Measurements from ENCODE around the gene NCK2. TPM values are rescaled to one million over a fixed set of nuclear protein-coding genes. Genes with fewer than 3 reads are reported as not detected.
A peak's percentile ranks its signal among the peaks of the same experiment; 100 is the strongest.

The NCK2 gene
- total RNA-seq, 4 donors from 2014 or later = 14.7 to 47.5 (median 29.3) TPM

GRCh38 chr2:105909215-105909614, 164.5 kb downstream of the NCK2 start:
- Histone ChIP-seq H3K9me3 (no peaks in the 10 kb centered on the region), H3K36me3 (no peaks in the 10 kb centered on the region), H3K4me1 (peaks cover 0 to 6% of the 10 kb centered on the region in 2 donors), H3K27ac (peak overlapping the region in 1 of 2 donors; percentile 57), H3K4me3 (no peak overlapping the region), H3K27me3 (no peaks in the 10 kb centered on the region)
- no peak for TF ChIP-seq CTCF (IDR thresholded peaks at IDR 0.05)
- no peak for TF ChIP-seq POLR2A (IDR thresholded peaks at IDR 0.05)
- DNase-seq = no peak
- intact Hi-C loops (cut with DNase I; ENCODE audit: low total_unique reads) = no loop called here

GRCh38 chr2:105910497-105911238, 166.0 kb downstream of the NCK2 start:
- H3K27ac ChIP-seq = no peak overlapping the region
- TF ChIP-seq CTCF (IDR thresholded peaks at IDR 0.05) = no peak
- TF ChIP-seq POLR2A (IDR thresholded peaks at IDR 0.05) = no peak
- H3K9me3 ChIP-seq = peaks cover 0 to 4% of the 10 kb centered on the region in 2 donors
- intact Hi-C loops (cut with DNase I; ENCODE audit: low total_unique reads) = no loop called here
- no peak overlapping the region for H3K4me3 ChIP-seq
- DNase-seq = no peak
- peaks cover 0 to 6% of the 10 kb centered on the region in 2 donors for H3K4me1 ChIP-seq
- H3K27me3 ChIP-seq = no peaks in the 10 kb centered on the region
- H3K36me3 ChIP-seq = no peaks in the 10 kb centered on the region

GRCh38 chr2:105911425-105911824, 166.7 kb downstream of the NCK2 start:
- Histone ChIP-seq H3K9me3 (peaks cover 0 to 4% of the 10 kb centered on the region in 2 donors), H3K36me3 (no peaks in the 10 kb centered on the region), H3K27ac (no peak overlapping the region), H3K27me3 (no peaks in the 10 kb centered on the region), H3K4me1 (peaks cover 0 to 6% of the 10 kb centered on the region in 2 donors), H3K4me3 (no peak overlapping the region)
- TF ChIP-seq CTCF (IDR thresholded peaks at IDR 0.05) (no peak), POLR2A (IDR thresholded peaks at IDR 0.05) (no peak)
- DNase-seq = no peak
- intact Hi-C loops (cut with DNase I; ENCODE audit: low total_unique reads) = no loop called here

GRCh38 chr2:105912081-105912480, 167.4 kb downstream of the NCK2 start:
- H3K27ac ChIP-seq = no peak overlapping the region
- H3K27me3 ChIP-seq = no peaks in the 10 kb centered on the region
- intact Hi-C loops (cut with DNase I; ENCODE audit: low total_unique reads) = no loop called here
- DNase-seq = no peak
- no peaks in the 10 kb centered on the region for H3K36me3 ChIP-seq
- TF ChIP-seq CTCF (IDR thresholded peaks at IDR 0.05) (no peak), POLR2A (IDR thresholded peaks at IDR 0.05) (no peak)
- H3K4me3 ChIP-seq = no peak overlapping the region
- peaks cover 0 to 4% of the 10 kb centered on the region in 2 donors for H3K9me3 ChIP-seq
- peaks cover 0 to 6% of the 10 kb centered on the region in 2 donors for H3K4me1 ChIP-seq

- intact Hi-C loops (cut with DNase I; ENCODE audit: low total_unique reads) = loop anchor here (5.0 kb wide), 1 partner anchor 352 kb away; no protein-coding TSS in a partner anchor
- no peak for DNase-seq
These were observed 170.4 kb downstream of the NCK2 start for GRCh38 chr2:105915005-105915558.

More at GRCh38 chr2:105915005-105915558, 170.4 kb downstream of the NCK2 start:
- no peak for TF ChIP-seq CTCF (IDR thresholded peaks at IDR 0.05)
- no peak for TF ChIP-seq POLR2A (IDR thresholded peaks at IDR 0.05)
- Histone ChIP-seq H3K9me3 (peaks cover 0 to 4% of the 10 kb centered on the region in 2 donors), H3K27ac (no peak overlapping the region), H3K4me1 (no peaks in the 10 kb centered on the region), H3K36me3 (no peaks in the 10 kb centered on the region), H3K4me3 (no peak overlapping the region), H3K27me3 (no peaks in the 10 kb centered on the region)
